IPS DF 6.9 (cell line): ENCODE results near the gene XPNPEP1.

Source experiments
- DNase-seq: peaks from one replicate; pipeline ENCODE4 v3.0.0-alpha.2; 2013; ENCODE audit warnings: low read depth, low spot score
- H3K27ac ChIP-seq: one replicate; pipeline ENCODE4 v1.5.1; 2013; ENCODE audit warnings: low read length, control low read depth
- H3K27me3 ChIP-seq: 2 replicates; pipeline ENCODE4 v1.6.1; 2013; ENCODE audit warnings: mild to moderate bottlenecking, low read length; ENCODE audit not compliant: control insufficient read depth, insufficient read depth
- H3K36me3 ChIP-seq: 2 replicates; pipeline ENCODE4 v1.6.1; 2013; ENCODE audit warnings: low read length; ENCODE audit not compliant: control insufficient read depth, insufficient read depth
- H3K4me1 ChIP-seq: 2 replicates; pipeline ENCODE4 v1.6.1; 2013; ENCODE audit warnings: low read length; ENCODE audit not compliant: control insufficient read depth, insufficient read depth
- H3K4me3 ChIP-seq: 2 replicates; pipeline ENCODE4 v1.5.1; 2013; ENCODE audit warnings: mild to moderate bottlenecking, low read length
- H3K9me3 ChIP-seq: 2 replicates; pipeline ENCODE4 v1.6.1; 2013; ENCODE audit warnings: low read length, inconsistent platforms; ENCODE audit not compliant: control insufficient read depth, insufficient read depth
- WGBS: extraction: QIAGEN DNeasy Blood & Tissue Kit; methylation state at CpG from one replicate; pipeline ENCODE4 v1.1.7; 2013; ENCODE audit warnings: mixed read lengths, missing lambda C conversion rate; ENCODE audit not compliant: insufficient read length, insufficient coverage; 5-methylcytosine and 5-hydroxymethylcytosine counted together

XPNPEP1 gene

GRCh38 chr10:109934958-109935793 is 11.9 kb upstream of the XPNPEP1 start:
- Histone ChIP-seq H3K27me3 (no peaks in the 10 kb centered on the region), H3K36me3 (no peaks in the 10 kb centered on the region), H3K27ac (no peak overlapping the region), H3K9me3 (no peaks in the 10 kb centered on the region), H3K4me3 (no peak overlapping the region), H3K4me1 (peaks cover 7% of the 10 kb centered on the region; the same call in 1 of the 2 replicates)
- WGBS: no CpG with 5 or more reads among the region's 5 CpGs
- peak; percentile 91 for DNase-seq

- WGBS: no CpG with 5 or more reads among the region's 5 CpGs
- H3K36me3 ChIP-seq: no peaks in the 10 kb centered on the region
- H3K27me3 ChIP-seq: no peaks in the 10 kb centered on the region
- H3K4me3 ChIP-seq: no peak overlapping the region
- no peaks in the 10 kb centered on the region for H3K9me3 ChIP-seq
- H3K4me1 ChIP-seq: peaks cover 7% of the 10 kb centered on the region; the same call in 1 of the 2 replicates
- no peak overlapping the region for H3K27ac ChIP-seq
- DNase-seq: peak; percentile 50
Measured at GRCh38 chr10:109933984-109934565, 10.8 kb upstream of the XPNPEP1 start.

- Histone ChIP-seq H3K27me3 (no peaks in the 10 kb centered on the region), H3K36me3 (no peaks in the 10 kb centered on the region), H3K9me3 (no peaks in the 10 kb centered on the region), H3K4me1 (peaks cover 7% of the 10 kb centered on the region; the same call in 1 of the 2 replicates), H3K27ac (no peak overlapping the region), H3K4me3 (no peak overlapping the region)
- no peak for DNase-seq
- no CpG with 5 or more reads among the region's 3 CpGs for WGBS
Measured at GRCh38 chr10:109932968-109933367, 9.7 kb upstream of the XPNPEP1 start.

GRCh38 chr10:109932391-109932790 is 9.1 kb upstream of the XPNPEP1 start:
- Histone ChIP-seq H3K36me3 (no peaks in the 10 kb centered on the region), H3K9me3 (no peaks in the 10 kb centered on the region), H3K4me3 (no peak overlapping the region), H3K27me3 (no peaks in the 10 kb centered on the region), H3K27ac (no peak overlapping the region), H3K4me1 (peaks cover 7% of the 10 kb centered on the region; the same call in 1 of the 2 replicates)
- WGBS: no CpG with 5 or more reads among the region's 1 CpG
- DNase-seq: no peak

- no peaks in the 10 kb centered on the region for H3K9me3 ChIP-seq
- H3K27ac ChIP-seq: no peak overlapping the region
- H3K4me1 ChIP-seq: peaks cover 6% of the 10 kb centered on the region; the same call in 1 of the 2 replicates
- no peaks in the 10 kb centered on the region for H3K36me3 ChIP-seq
- DNase-seq: no peak
- H3K27me3 ChIP-seq: no peaks in the 10 kb centered on the region
- no peak overlapping the region for H3K4me3 ChIP-seq
- WGBS: no CpG with 5 or more reads among the region's 1 CpG
Measured at GRCh38 chr10:109931163-109931562, 7.9 kb upstream of the XPNPEP1 start.

GRCh38 chr10:109929501-109930219 is 6.3 kb upstream of the XPNPEP1 start:
- no peaks in the 10 kb centered on the region for H3K9me3 ChIP-seq
- peaks cover 6% of the 10 kb centered on the region; the same call in 1 of the 2 replicates for H3K4me1 ChIP-seq
- H3K27me3 ChIP-seq: no peaks in the 10 kb centered on the region
- H3K36me3 ChIP-seq: no peaks in the 10 kb centered on the region
- H3K4me3 ChIP-seq: no peak overlapping the region
- no peak for DNase-seq
- no CpG with 5 or more reads among the region's 3 CpGs for WGBS
- no peak overlapping the region for H3K27ac ChIP-seq

GRCh38 chr10:109928475-109928891 is 5.2 kb upstream of the XPNPEP1 start:
- WGBS: no CpG with 5 or more reads among the region's 1 CpG
- peaks cover 7% of the 10 kb centered on the region; the same call in 1 of the 2 replicates for H3K4me1 ChIP-seq
- H3K4me3 ChIP-seq: no peak overlapping the region
- DNase-seq: no peak
- no peaks in the 10 kb centered on the region for H3K27me3 ChIP-seq
- H3K36me3 ChIP-seq: no peaks in the 10 kb centered on the region
- H3K9me3 ChIP-seq: no peaks in the 10 kb centered on the region
- H3K27ac ChIP-seq: no peak overlapping the region

- Histone ChIP-seq H3K36me3 (no peaks in the 10 kb centered on the region), H3K27me3 (no peaks in the 10 kb centered on the region), H3K4me1 (peaks cover 8% of the 10 kb centered on the region; the same call in 1 of the 2 replicates), H3K9me3 (no peaks in the 10 kb centered on the region), H3K4me3 (no peak overlapping the region), H3K27ac (no peak overlapping the region)
- WGBS: no CpG with 5 or more reads among the region's 2 CpGs
- DNase-seq: no peak
Measured at GRCh38 chr10:109926825-109927224, 3.5 kb upstream of the XPNPEP1 start.

- no peak for DNase-seq
Measured at GRCh38 chr10:109926061-109926745, 2.9 kb upstream of the XPNPEP1 start.

More at GRCh38 chr10:109926061-109926745, 2.9 kb upstream of the XPNPEP1 start:
- Histone ChIP-seq H3K4me1 (peaks cover 8% of the 10 kb centered on the region; the same call in 1 of the 2 replicates), H3K36me3 (no peaks in the 10 kb centered on the region), H3K27ac (no peak overlapping the region), H3K27me3 (no peaks in the 10 kb centered on the region), H3K4me3 (no peak overlapping the region), H3K9me3 (no peaks in the 10 kb centered on the region)
- WGBS: no CpG with 5 or more reads among the region's 10 CpGs
